ENCODE data around the gene GRK6. TPM values are rescaled to one million over a fixed set of nuclear protein-coding genes. Genes with fewer than 3 reads are reported as not detected.

Gene GRK6
- total and polyA plus RNA-seq, 12 donors, result 6.7 to 22.9 (median 15.2) TPM

DNA sequence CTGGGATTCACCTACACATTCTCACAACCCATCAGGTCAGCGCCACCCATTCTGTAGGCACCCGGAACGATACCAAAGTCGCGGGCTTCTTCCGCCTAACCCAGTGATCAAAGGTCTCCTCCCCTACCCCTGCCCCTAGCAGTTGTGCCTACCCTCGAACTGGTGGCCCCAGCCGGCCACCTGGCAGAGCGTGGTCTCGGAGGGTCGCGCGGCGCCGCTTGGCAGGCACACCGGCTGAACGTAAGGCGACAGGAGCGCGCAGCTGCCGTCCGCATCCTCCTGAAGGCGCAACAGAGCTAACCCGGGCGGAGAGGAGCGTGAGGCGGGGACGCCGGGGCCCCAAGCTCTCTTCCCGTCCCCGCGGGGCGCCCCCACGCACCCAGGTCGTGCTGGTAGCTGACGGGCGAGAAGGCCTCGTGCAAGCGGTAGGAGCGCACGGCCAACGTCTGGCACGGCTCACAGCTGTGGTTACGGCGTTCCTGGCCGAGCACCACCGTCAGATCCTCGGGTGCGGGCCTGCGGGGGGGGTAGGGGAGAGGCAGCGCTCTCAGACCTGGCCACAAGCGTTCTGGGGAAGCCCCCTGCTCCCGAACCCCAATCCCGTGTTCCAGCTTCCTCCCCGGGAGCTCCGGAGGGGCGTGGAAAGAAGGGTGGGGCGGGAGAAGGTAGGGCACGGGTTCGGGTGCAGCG is 23.2 kb upstream of the GRK6 start:
- intact Hi-C loops (cut with DNase I), result loop anchor here in 2 of 10 donors (1.0 to 5.0 kb wide), 2 partner anchors 47 to 49 kb away; no protein-coding TSS in a partner anchor
- Histone ChIP-seq H3K9me3 (no peaks in the 10 kb centered on the region), H3K27ac (peak overlapping the region in 1 of 10 donors; percentile 28), H3K27me3 (peaks cover 35 to 82% (median 67%) of the 10 kb centered on the region in 7 donors), H3K4me3 (peak overlapping the region; percentile 28 to 64 (median 58)), H3K4me1 (peaks cover 20 to 56% (median 35%) of the 10 kb centered on the region in 9 donors), H3K36me3 (no peaks in the 10 kb centered on the region)
- 2% methylated on average over 59 to 61 of the region's 61 CpGs for WGBS, 2 donors
- TF ChIP-seq, protein P1, sequence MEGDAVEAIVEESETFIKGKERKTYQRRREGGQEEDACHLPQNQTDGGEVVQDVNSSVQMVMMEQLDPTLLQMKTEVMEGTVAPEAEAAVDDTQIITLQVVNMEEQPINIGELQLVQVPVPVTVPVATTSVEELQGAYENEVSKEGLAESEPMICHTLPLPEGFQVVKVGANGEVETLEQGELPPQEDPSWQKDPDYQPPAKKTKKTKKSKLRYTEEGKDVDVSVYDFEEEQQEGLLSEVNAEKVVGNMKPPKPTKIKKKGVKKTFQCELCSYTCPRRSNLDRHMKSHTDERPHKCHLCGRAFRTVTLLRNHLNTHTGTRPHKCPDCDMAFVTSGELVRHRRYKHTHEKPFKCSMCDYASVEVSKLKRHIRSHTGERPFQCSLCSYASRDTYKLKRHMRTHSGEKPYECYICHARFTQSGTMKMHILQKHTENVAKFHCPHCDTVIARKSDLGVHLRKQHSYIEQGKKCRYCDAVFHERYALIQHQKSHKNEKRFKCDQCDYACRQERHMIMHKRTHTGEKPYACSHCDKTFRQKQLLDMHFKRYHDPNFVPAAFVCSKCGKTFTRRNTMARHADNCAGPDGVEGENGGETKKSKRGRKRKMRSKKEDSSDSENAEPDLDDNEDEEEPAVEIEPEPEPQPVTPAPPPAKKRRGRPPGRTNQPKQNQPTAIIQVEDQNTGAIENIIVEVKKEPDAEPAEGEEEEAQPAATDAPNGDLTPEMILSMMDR (IDR thresholded peaks at IDR 0.05), result no peak
- DNase-seq, result no peak
- ATAC-seq, result peak in 1 of 8 donors; percentile 21

- peaks cover 35 to 80% (median 59%) of the 10 kb centered on the region in 7 donors for H3K27me3 ChIP-seq
- peak overlapping the region; percentile 28 to 64 (median 58) for H3K4me3 ChIP-seq
- peaks cover 20 to 56% (median 35%) of the 10 kb centered on the region in 9 donors for H3K4me1 ChIP-seq
- intact Hi-C loops (cut with DNase I), result loop anchor here in 8 of 10 donors (1.0 to 5.0 kb wide), 5 partner anchors 46 to 51 kb away; no protein-coding TSS in a partner anchor
- ATAC-seq, result peak; percentile 94 to 97 (median 96)
- DNase-seq, result peak; percentile 81 to 86
- no peaks in the 10 kb centered on the region for H3K36me3 ChIP-seq
- TF ChIP-seq, protein P1 (IDR thresholded peaks at IDR 0.05), result peak; percentile 64 to 85 (median 76)
- no peaks in the 10 kb centered on the region for H3K9me3 ChIP-seq
- peak overlapping the region in 1 of 10 donors; percentile 28 for H3K27ac ChIP-seq
- 0 to 1% methylated on average over 89 to 93 of the region's 93 CpGs for WGBS, 2 donors
These were observed 22.5 kb upstream of the GRK6 start for GRCh38 chr5:177403792-177404640.

DNA sequence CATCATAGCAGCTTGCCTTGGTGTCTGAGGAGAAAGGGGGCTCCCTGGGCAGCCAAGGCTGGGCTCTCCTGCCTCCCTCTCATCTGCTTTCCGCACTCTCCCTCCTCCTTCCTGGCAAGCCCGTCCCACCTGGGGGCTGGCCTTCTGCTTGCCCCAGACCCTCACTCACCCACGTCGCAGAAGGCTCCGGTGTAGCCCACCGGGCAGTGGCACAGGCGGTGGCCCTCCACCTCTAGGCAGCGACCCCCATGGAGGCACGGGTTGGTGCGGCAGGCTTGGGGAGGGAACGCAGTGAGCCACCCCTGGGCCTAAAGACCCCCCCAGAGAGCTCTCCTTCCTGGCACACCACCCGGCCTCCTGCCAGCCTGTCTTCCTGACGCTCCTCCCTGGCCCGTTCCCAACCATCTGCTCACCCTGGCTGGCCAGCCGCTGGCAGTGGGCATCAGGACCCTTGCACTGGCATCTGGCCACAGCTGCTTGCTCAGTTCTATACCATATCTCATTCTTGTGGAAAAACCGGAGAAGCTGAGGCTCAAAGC is 21.8 kb upstream of the GRK6 start:
- H3K27me3 ChIP-seq, result peaks cover 28 to 76% (median 52%) of the 10 kb centered on the region in 7 donors
- DNase-seq (no peak), ATAC-seq (peak in 3 of 8 donors; percentile 2 to 8 (median 5))
- no peaks in the 10 kb centered on the region for H3K9me3 ChIP-seq
- no peaks in the 10 kb centered on the region for H3K36me3 ChIP-seq
- H3K4me1 ChIP-seq, result peaks cover 19 to 56% (median 35%) of the 10 kb centered on the region in 9 donors
- H3K4me3 ChIP-seq, result peak overlapping the region; percentile 28 to 64 (median 58)
- H3K27ac ChIP-seq, result peak overlapping the region in 1 of 10 donors; percentile 28
- intact Hi-C loops (cut with DNase I), result loop anchor here (1.0 to 5.0 kb wide), 4 partner anchors 48 to 50 kb away; no protein-coding TSS in a partner anchor
- TF ChIP-seq, protein P1 (IDR thresholded peaks at IDR 0.05), result no peak
- 32 to 36% methylated on average over 13 to 16 of the region's 16 CpGs for WGBS, 2 donors

GRCh38 chr5:177405312-177405711 is 21.2 kb upstream of the GRK6 start:
- TF ChIP-seq, protein P1 (IDR thresholded peaks at IDR 0.05), result no peak
- peaks cover 22 to 70% (median 46%) of the 10 kb centered on the region in 7 donors for H3K27me3 ChIP-seq
- no peak for DNase-seq
- intact Hi-C loops (cut with DNase I), result loop anchor here in 6 of 10 donors (2.0 to 5.0 kb wide), 2 partner anchors 47 to 49 kb away; no protein-coding TSS in a partner anchor
- H3K4me3 ChIP-seq, result no peak overlapping the region
- H3K36me3 ChIP-seq, result no peaks in the 10 kb centered on the region
- peak overlapping the region in 1 of 10 donors; percentile 75 for H3K27ac ChIP-seq
- 94 to 97% methylated on average over 2 of the region's 2 CpGs for WGBS, 2 donors
- no peak for ATAC-seq
- H3K4me1 ChIP-seq, result peaks cover 13 to 51% (median 31%) of the 10 kb centered on the region in 9 donors
- no peaks in the 10 kb centered on the region for H3K9me3 ChIP-seq

All from heart right ventricle (tissue), 16 donors.